Measurements from ENCODE around the gene NYAP2.

NYAP2 gene

GRCh38 chr2:225574582-225575138 is 175.2 kb downstream of the NYAP2 start:
- Mint-ChIP-seq H3K4me3 (no peak overlapping the region), H3K27me3 (no peaks in the 10 kb centered on the region), H3K9me3 (peaks cover 10% of the 10 kb centered on the region), H3K4me1 (ENCODE audit: low read depth) (no peaks in the 10 kb centered on the region), H3K27ac (no peak overlapping the region), H3K36me3 (ENCODE audit: low read depth) (no peaks in the 10 kb centered on the region)
- intact Hi-C loops (cut with micrococcal nuclease): no loop called here

- H3K9me3 Mint-ChIP-seq: peaks cover 15% of the 10 kb centered on the region
- intact Hi-C loops (cut with micrococcal nuclease): no loop called here
- no peak overlapping the region for H3K27ac Mint-ChIP-seq
- no peak overlapping the region for H3K4me3 Mint-ChIP-seq
- H3K36me3 Mint-ChIP-seq (ENCODE audit: low read depth): no peaks in the 10 kb centered on the region
- H3K27me3 Mint-ChIP-seq: no peaks in the 10 kb centered on the region
- H3K4me1 Mint-ChIP-seq (ENCODE audit: low read depth): no peaks in the 10 kb centered on the region
Observed at GRCh38 chr2:225581135-225581534, 181.6 kb downstream of the NYAP2 start.

- intact Hi-C loops (cut with micrococcal nuclease): no loop called here
- H3K4me1 Mint-ChIP-seq (ENCODE audit: low read depth): no peaks in the 10 kb centered on the region
- H3K27ac Mint-ChIP-seq: no peak overlapping the region
- no peaks in the 10 kb centered on the region for H3K27me3 Mint-ChIP-seq
- H3K36me3 Mint-ChIP-seq (ENCODE audit: low read depth): no peaks in the 10 kb centered on the region
- no peak overlapping the region for H3K4me3 Mint-ChIP-seq
- peaks cover 15% of the 10 kb centered on the region for H3K9me3 Mint-ChIP-seq
Observed at GRCh38 chr2:225581906-225582305, 182.4 kb downstream of the NYAP2 start.

- Mint-ChIP-seq H3K4me3 (no peak overlapping the region), H3K4me1 (ENCODE audit: low read depth) (no peaks in the 10 kb centered on the region), H3K36me3 (ENCODE audit: low read depth) (no peaks in the 10 kb centered on the region), H3K9me3 (peaks cover 15% of the 10 kb centered on the region), H3K27me3 (no peaks in the 10 kb centered on the region), H3K27ac (no peak overlapping the region)
- intact Hi-C loops (cut with micrococcal nuclease): no loop called here
Observed at GRCh38 chr2:225582355-225583116, 183.0 kb downstream of the NYAP2 start.

- H3K36me3 Mint-ChIP-seq (ENCODE audit: low read depth): no peaks in the 10 kb centered on the region
- no peaks in the 10 kb centered on the region for H3K4me1 Mint-ChIP-seq (ENCODE audit: low read depth)
- no peak overlapping the region for H3K27ac Mint-ChIP-seq
- intact Hi-C loops (cut with micrococcal nuclease): no loop called here
- peaks cover 15% of the 10 kb centered on the region for H3K9me3 Mint-ChIP-seq
- no peak overlapping the region for H3K4me3 Mint-ChIP-seq
- H3K27me3 Mint-ChIP-seq: no peaks in the 10 kb centered on the region
Observed at GRCh38 chr2:225584796-225585195, 185.3 kb downstream of the NYAP2 start.

GRCh38 chr2:225590932-225591331 is 191.4 kb downstream of the NYAP2 start:
- intact Hi-C loops (cut with micrococcal nuclease): no loop called here
- Mint-ChIP-seq H3K4me1 (ENCODE audit: low read depth) (no peaks in the 10 kb centered on the region), H3K27ac (no peak overlapping the region), H3K9me3 (no peaks in the 10 kb centered on the region), H3K27me3 (no peaks in the 10 kb centered on the region), H3K4me3 (no peak overlapping the region), H3K36me3 (ENCODE audit: low read depth) (no peaks in the 10 kb centered on the region)

- Mint-ChIP-seq H3K4me3 (no peak overlapping the region), H3K36me3 (ENCODE audit: low read depth) (no peaks in the 10 kb centered on the region), H3K9me3 (peaks cover 9% of the 10 kb centered on the region), H3K27ac (no peak overlapping the region), H3K4me1 (ENCODE audit: low read depth) (no peaks in the 10 kb centered on the region), H3K27me3 (no peaks in the 10 kb centered on the region)
- intact Hi-C loops (cut with micrococcal nuclease): no loop called here
Observed at GRCh38 chr2:225597911-225598310, 198.4 kb downstream of the NYAP2 start.

GRCh38 chr2:225598426-225598825 is 198.9 kb downstream of the NYAP2 start:
- intact Hi-C loops (cut with micrococcal nuclease): no loop called here
- no peak overlapping the region for H3K27ac Mint-ChIP-seq
- peaks cover 9% of the 10 kb centered on the region for H3K9me3 Mint-ChIP-seq
- no peak overlapping the region for H3K4me3 Mint-ChIP-seq
- H3K4me1 Mint-ChIP-seq (ENCODE audit: low read depth): no peaks in the 10 kb centered on the region
- H3K27me3 Mint-ChIP-seq: no peaks in the 10 kb centered on the region
- H3K36me3 Mint-ChIP-seq (ENCODE audit: low read depth): no peaks in the 10 kb centered on the region

- no peaks in the 10 kb centered on the region for H3K4me1 Mint-ChIP-seq (ENCODE audit: low read depth)
- H3K36me3 Mint-ChIP-seq (ENCODE audit: low read depth): no peaks in the 10 kb centered on the region
- no peaks in the 10 kb centered on the region for H3K27me3 Mint-ChIP-seq
- intact Hi-C loops (cut with micrococcal nuclease): no loop called here
- H3K4me3 Mint-ChIP-seq: no peak overlapping the region
- peaks cover 9% of the 10 kb centered on the region for H3K9me3 Mint-ChIP-seq
- H3K27ac Mint-ChIP-seq: no peak overlapping the region
Observed at GRCh38 chr2:225598897-225599296, 199.4 kb downstream of the NYAP2 start.

- Mint-ChIP-seq H3K27me3 (no peaks in the 10 kb centered on the region), H3K27ac (no peak overlapping the region), H3K4me1 (ENCODE audit: low read depth) (no peaks in the 10 kb centered on the region), H3K4me3 (no peak overlapping the region), H3K9me3 (peaks cover 9% of the 10 kb centered on the region), H3K36me3 (ENCODE audit: low read depth) (no peaks in the 10 kb centered on the region)
- intact Hi-C loops (cut with micrococcal nuclease): no loop called here
Observed at GRCh38 chr2:225599856-225600255, 200.3 kb downstream of the NYAP2 start.

- H3K27me3 Mint-ChIP-seq: no peaks in the 10 kb centered on the region
- H3K36me3 Mint-ChIP-seq (ENCODE audit: low read depth): no peaks in the 10 kb centered on the region
- H3K4me1 Mint-ChIP-seq (ENCODE audit: low read depth): no peaks in the 10 kb centered on the region
- no peak overlapping the region for H3K27ac Mint-ChIP-seq
- H3K9me3 Mint-ChIP-seq: peaks cover 9% of the 10 kb centered on the region
- intact Hi-C loops (cut with micrococcal nuclease): no loop called here
- no peak overlapping the region for H3K4me3 Mint-ChIP-seq
Observed at GRCh38 chr2:225600444-225600843, 200.9 kb downstream of the NYAP2 start.

GRCh38 chr2:225600865-225601264 is 201.4 kb downstream of the NYAP2 start:
- Mint-ChIP-seq H3K27ac (no peak overlapping the region), H3K4me1 (ENCODE audit: low read depth) (no peaks in the 10 kb centered on the region), H3K36me3 (ENCODE audit: low read depth) (no peaks in the 10 kb centered on the region), H3K9me3 (peaks cover 9% of the 10 kb centered on the region), H3K27me3 (no peaks in the 10 kb centered on the region), H3K4me3 (no peak overlapping the region)
- intact Hi-C loops (cut with micrococcal nuclease): no loop called here

GRCh38 chr2:225602205-225602604 is 202.7 kb downstream of the NYAP2 start:
- intact Hi-C loops (cut with micrococcal nuclease): no loop called here
- H3K9me3 Mint-ChIP-seq: peaks cover 9% of the 10 kb centered on the region
- H3K27me3 Mint-ChIP-seq: no peaks in the 10 kb centered on the region

GRCh38 chr2:225608136-225608535 is 208.6 kb downstream of the NYAP2 start:
- Mint-ChIP-seq H3K4me3 (no peak overlapping the region), H3K27me3 (no peaks in the 10 kb centered on the region), H3K9me3 (no peaks in the 10 kb centered on the region), H3K27ac (no peak overlapping the region), H3K36me3 (ENCODE audit: low read depth) (no peaks in the 10 kb centered on the region), H3K4me1 (ENCODE audit: low read depth) (no peaks in the 10 kb centered on the region)
- intact Hi-C loops (cut with micrococcal nuclease): no loop called here

More at GRCh38 chr2:225602205-225602604, 202.7 kb downstream of the NYAP2 start:
- H3K4me1 Mint-ChIP-seq (ENCODE audit: low read depth): no peaks in the 10 kb centered on the region
- no peak overlapping the region for H3K27ac Mint-ChIP-seq
- H3K4me3 Mint-ChIP-seq: no peak overlapping the region
- no peaks in the 10 kb centered on the region for H3K36me3 Mint-ChIP-seq (ENCODE audit: low read depth)

- no peaks in the 10 kb centered on the region for H3K9me3 Mint-ChIP-seq
- H3K4me1 Mint-ChIP-seq (ENCODE audit: low read depth): no peaks in the 10 kb centered on the region
- no peaks in the 10 kb centered on the region for H3K27me3 Mint-ChIP-seq
- intact Hi-C loops (cut with micrococcal nuclease): no loop called here
- no peaks in the 10 kb centered on the region for H3K36me3 Mint-ChIP-seq (ENCODE audit: low read depth)
- H3K4me3 Mint-ChIP-seq: no peak overlapping the region
- no peak overlapping the region for H3K27ac Mint-ChIP-seq
Observed at GRCh38 chr2:225612636-225613035, 213.1 kb downstream of the NYAP2 start.

Data from dendritic cell treated with granulocyte-macrophage colony-stimulating factor and Interleukin-4, amounts not matched to agents 40 ng/mL and 50 ng/mL, for 4 days (primary cell).